Mucosa of rectum (tissue), 2 donors: ENCODE measurements around the gene ZMYM1.
"Not testable (repeated sequence)": the region's sequence is repeated elsewhere in the genome, so short reads cannot be mapped to it uniquely, and the experiment has no call there.

Experiments used
- H3K27ac ChIP-seq, 2 donors: one replicate each; pipeline ENCODE4 v1.7.0; 2013; ENCODE audit warnings: inconsistent platforms in 2 of 2, low read depth in 2 of 2, low read length in 2 of 2
- H3K27me3 ChIP-seq, 2 donors: one replicate each; pipeline ENCODE4 v1.7.0; 2013; ENCODE audit warnings: low read length in 2 of 2; ENCODE audit not compliant: control insufficient read depth in 2 of 2, insufficient read depth in 2 of 2
- H3K36me3 ChIP-seq, 2 donors: one replicate each; pipeline ENCODE4 v1.7.0; 2013; ENCODE audit warnings: low read length in 2 of 2; ENCODE audit not compliant: control insufficient read depth in 2 of 2, insufficient read depth in 2 of 2
- H3K4me1 ChIP-seq, 2 donors: one replicate each; pipeline ENCODE4 v1.7.0; 2013; ENCODE audit warnings: low read length in 2 of 2, mild to moderate bottlenecking in 1 of 2; ENCODE audit not compliant: control insufficient read depth in 2 of 2, insufficient read depth in 2 of 2
- H3K4me3 ChIP-seq, 2 donors: one replicate each; pipeline ENCODE4 v1.7.0; 2013; ENCODE audit warnings: low read length in 2 of 2
- H3K9ac ChIP-seq, 2 donors: one replicate each; pipeline ENCODE4 v1.7.0; 2013; ENCODE audit warnings: low read length in 2 of 2, low read depth in 1 of 2, mild to moderate bottlenecking in 1 of 2
- H3K9me3 ChIP-seq, 2 donors: one replicate each; pipeline ENCODE4 v1.7.0; 2013; ENCODE audit warnings: low read length in 2 of 2; ENCODE audit not compliant: control insufficient read depth in 2 of 2
- donor health status: healthy.
- donor health status: Normal muscosa, but diverticular disease.

Gene ZMYM1

DNA sequence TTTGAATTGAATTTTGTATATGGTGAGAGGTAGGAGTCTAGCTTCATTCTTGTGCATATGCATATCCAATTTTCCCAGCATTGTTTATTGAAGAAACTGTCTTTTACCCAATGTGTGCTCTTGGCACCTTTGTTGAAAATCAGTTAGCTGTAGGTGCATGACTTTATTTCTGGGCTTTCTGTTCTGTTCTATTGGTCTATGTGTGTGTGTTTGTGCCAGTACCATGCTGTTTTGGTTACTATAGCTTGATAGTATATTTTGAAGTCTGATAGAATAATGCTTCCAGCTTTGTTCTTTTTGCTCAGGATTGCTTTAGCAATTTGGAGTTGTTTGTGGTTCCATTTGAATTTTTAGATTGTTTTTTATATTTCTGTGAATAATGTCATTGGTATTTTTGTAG, 9.4 kb upstream of the ZMYM1 start:
- H3K9me3 ChIP-seq, result no peaks in the 10 kb centered on the region
- no peaks in the 10 kb centered on the region for H3K4me1 ChIP-seq
- no peak overlapping the region for H3K9ac ChIP-seq
- no peak overlapping the region for H3K27ac ChIP-seq
- no peaks in the 10 kb centered on the region for H3K27me3 ChIP-seq
- H3K36me3 ChIP-seq, result no peaks in the 10 kb centered on the region
- H3K4me3 ChIP-seq, result no peak overlapping the region

DNA sequence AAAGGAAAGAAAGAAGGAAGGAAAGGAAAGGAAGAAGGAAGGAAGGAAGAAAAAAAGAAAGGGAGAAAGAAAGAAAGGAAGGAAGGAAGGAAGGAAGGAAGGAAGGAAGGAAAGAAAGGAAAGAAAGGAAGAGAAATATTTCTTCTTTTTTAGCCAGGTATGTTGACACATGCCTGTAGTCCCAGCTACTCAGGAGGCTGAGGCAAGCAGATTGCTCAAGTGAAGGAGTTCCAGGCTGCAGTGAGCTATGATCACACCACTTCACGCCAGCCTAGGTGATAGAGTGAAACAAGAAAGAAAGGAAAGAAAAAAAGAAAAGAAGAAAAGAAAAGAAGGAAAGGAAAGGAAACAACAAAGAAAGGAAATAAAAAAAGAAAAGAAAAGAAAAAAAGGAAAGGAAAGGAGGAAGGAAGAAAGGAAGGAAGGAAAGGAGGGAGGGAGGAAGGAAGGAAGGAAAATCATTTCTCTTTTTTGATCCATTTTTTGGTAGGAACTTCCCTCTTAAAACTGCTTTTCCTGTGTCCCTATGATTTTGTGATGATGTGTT, 5.8 kb upstream of the ZMYM1 start:
- Histone ChIP-seq H3K9me3 (no peaks in the 10 kb centered on the region), H3K36me3 (no peaks in the 10 kb centered on the region), H3K4me1 (no peaks in the 10 kb centered on the region), H3K27ac (no peak overlapping the region), H3K4me3 (no peak overlapping the region), H3K27me3 (no peaks in the 10 kb centered on the region), H3K9ac (no peak overlapping the region)

DNA sequence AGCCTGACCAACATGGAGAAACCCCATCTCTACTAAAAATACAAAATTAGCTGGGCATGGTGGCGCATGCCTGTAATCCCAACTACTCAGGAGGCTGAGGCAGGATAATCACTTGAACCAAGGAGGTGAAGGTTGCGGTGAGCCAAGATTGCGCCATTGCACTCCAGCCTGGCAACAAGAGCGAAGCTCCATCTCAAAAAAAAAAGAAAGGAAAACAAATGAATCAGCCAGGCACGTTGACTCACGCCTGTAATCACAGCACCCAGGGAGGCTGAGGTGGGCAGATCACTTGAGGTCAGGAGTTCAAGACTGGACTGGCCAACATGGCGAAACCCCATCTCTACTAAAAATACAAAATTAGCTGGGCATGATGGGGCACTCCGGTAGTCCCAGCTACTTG, 2.8 kb upstream of the ZMYM1 start:
- H3K27ac ChIP-seq, H3K9me3 ChIP-seq, H3K4me3 ChIP-seq, H3K27me3 ChIP-seq, H3K9ac ChIP-seq, H3K4me1 ChIP-seq, H3K36me3 ChIP-seq: not testable (repeated sequence)

DNA sequence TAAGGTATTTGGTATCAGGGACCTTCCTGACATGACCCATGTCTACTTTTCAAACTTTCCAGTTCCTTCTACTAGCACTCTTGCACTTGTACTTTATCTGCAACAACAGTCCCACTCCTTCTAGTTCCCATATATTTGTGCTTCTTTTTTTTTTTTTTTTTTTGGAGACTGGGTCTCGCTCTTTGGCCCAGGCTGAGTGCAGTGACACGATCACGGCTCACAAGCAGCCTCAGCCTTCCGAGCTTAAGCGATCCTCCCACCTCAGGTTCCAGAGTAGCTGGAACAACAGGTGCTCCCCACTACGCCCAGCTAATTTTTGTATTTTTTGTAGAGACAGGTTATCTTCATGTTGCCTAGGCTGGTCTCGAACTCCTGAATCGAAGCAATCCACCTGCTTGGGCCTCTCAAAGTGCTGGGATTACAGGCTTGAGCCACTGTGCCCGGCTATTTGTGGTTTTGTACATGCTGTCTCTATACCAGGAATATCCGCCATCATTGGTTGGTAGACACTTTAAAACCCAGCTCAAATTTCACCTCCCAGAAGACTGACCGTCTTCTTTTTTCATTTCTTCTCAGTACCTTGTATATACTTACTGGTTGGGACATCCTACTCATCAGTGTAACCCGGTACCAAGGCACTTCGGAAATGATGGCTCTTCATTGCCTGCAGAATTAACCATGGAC, 1.1 kb downstream of the ZMYM1 start:
- Histone ChIP-seq H3K27me3 (no peaks in the 10 kb centered on the region), H3K4me3 (peak overlapping the region; percentile 92 to 95), H3K4me1 (peaks cover 4 to 7% of the 10 kb centered on the region in 2 donors), H3K27ac (no peak overlapping the region), H3K9me3 (no peaks in the 10 kb centered on the region), H3K9ac (peak overlapping the region; percentile 89 to 90), H3K36me3 (no peaks in the 10 kb centered on the region)

DNA sequence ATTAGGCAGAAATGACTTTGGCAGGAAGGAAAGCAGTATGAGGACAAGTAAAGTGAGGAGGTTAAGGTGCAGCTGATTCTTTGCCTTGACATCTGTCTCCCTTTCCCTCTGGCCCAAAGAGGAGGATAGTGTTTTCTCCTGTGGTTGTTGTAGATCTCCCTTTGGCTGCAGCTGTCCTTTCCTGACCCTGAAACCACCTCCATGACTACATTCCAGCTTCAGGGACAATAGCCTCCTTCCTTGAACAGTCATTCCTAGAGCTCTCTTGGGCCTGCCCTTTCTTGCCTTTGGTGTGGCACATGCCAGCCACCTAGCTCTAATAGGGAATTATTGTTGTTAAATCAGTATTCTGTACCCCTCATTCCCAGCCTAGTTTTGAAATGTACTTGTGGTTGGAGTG, 6.2 kb downstream of the ZMYM1 start:
- H3K27ac ChIP-seq, result no peak overlapping the region

DNA sequence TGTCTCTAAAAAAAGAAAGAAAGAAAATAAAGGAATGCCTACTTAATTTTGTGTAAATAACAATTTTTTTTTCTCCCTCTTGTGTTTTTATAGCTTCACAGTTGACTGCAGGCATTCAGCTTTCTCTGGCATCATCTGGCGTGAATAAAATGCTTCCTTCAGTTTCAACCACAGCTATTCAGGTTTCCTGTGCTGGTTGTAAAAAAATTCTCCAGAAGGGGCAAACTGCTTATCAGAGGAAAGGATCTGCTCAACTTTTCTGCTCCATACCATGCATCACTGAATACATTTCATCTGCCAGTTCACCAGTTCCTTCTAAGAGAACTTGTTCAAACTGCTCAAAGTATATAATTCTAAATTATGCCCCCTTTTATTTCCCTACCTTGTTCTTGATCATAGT, 18.0 kb downstream of the ZMYM1 start:
- no peaks in the 10 kb centered on the region for H3K27me3 ChIP-seq
- no peak overlapping the region for H3K9ac ChIP-seq
- no peaks in the 10 kb centered on the region for H3K4me1 ChIP-seq
- H3K4me3 ChIP-seq, result no peak overlapping the region
- H3K36me3 ChIP-seq, result peaks cover 18 to 21% of the 10 kb centered on the region in 2 donors
- H3K27ac ChIP-seq, result no peak overlapping the region
- no peaks in the 10 kb centered on the region for H3K9me3 ChIP-seq

More for the DNA sequence above, 6.2 kb downstream of the ZMYM1 start:
- H3K9me3 ChIP-seq, result no peaks in the 10 kb centered on the region
- H3K36me3 ChIP-seq, result no peaks in the 10 kb centered on the region
- no peak overlapping the region for H3K9ac ChIP-seq
- no peaks in the 10 kb centered on the region for H3K4me1 ChIP-seq
- no peak overlapping the region for H3K4me3 ChIP-seq
- H3K27me3 ChIP-seq, result no peaks in the 10 kb centered on the region

DNA sequence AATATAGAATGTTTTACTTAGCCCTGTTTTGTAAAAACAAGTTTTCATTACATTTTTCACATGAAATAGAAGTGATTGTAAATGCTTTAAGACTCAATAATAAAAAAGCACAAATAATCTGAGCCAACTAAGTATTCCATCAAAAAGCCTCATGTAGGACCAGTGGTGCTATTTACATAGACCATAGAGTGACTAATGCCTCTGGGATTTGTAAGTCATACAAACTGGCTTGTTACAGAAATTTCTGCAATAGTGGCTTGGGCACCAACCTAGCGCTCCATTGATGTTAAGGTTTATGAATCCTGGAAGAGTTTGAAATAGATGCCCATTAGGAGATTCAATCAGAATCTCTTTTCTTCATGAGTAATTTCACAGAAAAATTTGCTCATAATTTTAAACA, 31.9 kb downstream of the ZMYM1 start:
- no peaks in the 10 kb centered on the region for H3K4me1 ChIP-seq
- no peak overlapping the region for H3K4me3 ChIP-seq
- no peak overlapping the region for H3K9ac ChIP-seq
- H3K36me3 ChIP-seq, result peaks cover 9 to 13% of the 10 kb centered on the region in 2 donors
- H3K27me3 ChIP-seq, result no peaks in the 10 kb centered on the region
- no peak overlapping the region for H3K27ac ChIP-seq
- H3K9me3 ChIP-seq, result no peaks in the 10 kb centered on the region

DNA sequence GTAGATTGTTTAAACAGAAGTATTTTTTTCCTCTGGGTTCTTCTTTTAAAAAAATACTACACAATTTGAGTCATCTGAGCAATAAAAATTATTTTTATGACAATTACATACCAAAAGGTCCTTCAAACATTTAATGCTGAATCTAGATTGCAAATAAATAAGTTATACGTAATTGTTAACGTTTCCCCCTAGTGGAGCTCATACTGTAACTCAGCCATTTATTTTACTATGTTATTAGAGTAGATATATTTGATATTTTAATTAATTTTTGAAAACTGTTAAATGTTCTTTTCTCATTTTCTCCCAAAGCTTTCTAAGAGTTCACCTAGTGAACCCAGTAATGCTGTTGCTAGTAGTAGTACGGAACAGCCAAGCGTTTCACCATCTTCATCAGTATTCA, 33.5 kb downstream of the ZMYM1 start:
- no peak overlapping the region for H3K27ac ChIP-seq
- H3K4me1 ChIP-seq, result no peaks in the 10 kb centered on the region
- no peak overlapping the region for H3K4me3 ChIP-seq
- H3K27me3 ChIP-seq, result no peaks in the 10 kb centered on the region
- no peaks in the 10 kb centered on the region for H3K9me3 ChIP-seq
- no peak overlapping the region for H3K9ac ChIP-seq
- H3K36me3 ChIP-seq, result peaks cover 9 to 13% of the 10 kb centered on the region in 2 donors

DNA sequence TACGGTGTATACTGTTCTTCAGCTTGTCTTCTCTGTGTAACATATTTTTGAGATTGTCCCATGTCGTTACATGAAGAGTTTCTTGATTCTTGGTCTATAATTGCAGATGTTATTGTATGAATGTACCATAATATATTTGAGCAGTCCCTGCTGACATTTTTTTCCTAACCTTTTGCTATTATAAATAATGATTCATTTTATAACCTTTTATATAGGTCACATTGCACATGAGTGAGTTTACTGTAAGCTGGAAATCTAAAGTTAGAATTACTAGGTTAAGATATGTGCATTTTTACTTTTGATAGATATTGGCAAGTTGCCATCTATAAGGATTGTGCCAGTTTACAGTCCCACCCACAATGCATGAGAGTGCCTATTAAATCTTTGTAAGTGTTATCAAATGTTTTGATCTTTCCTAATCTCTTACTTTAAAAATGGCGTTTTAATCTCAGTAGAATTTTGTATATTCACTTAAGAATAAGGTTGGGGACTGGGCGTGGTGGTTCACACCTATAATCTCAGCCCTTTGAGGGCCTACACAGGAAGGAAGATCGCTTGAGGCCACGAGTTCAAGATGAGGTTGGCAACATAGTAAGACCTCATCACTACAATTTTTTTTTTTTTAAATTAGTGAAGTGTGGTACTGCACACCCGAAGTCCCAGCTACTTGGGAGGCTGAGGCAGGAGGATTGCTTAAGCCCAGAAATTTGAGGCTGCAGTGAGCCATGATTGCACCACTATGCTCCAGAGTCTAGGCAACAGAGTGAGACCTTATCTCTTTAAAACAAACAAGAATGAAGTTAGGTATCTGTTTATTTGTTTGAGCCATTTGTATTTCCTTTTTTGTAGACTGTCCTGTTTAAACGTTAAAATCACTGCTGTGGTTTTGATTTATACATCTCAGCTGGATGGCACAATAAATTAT, 36.5 kb downstream of the ZMYM1 start:
- Histone ChIP-seq H3K36me3 (peaks cover 9 to 13% of the 10 kb centered on the region in 2 donors), H3K4me1 (no peaks in the 10 kb centered on the region), H3K27ac (no peak overlapping the region), H3K9me3 (no peaks in the 10 kb centered on the region), H3K4me3 (no peak overlapping the region), H3K9ac (no peak overlapping the region), H3K27me3 (no peaks in the 10 kb centered on the region)

DNA sequence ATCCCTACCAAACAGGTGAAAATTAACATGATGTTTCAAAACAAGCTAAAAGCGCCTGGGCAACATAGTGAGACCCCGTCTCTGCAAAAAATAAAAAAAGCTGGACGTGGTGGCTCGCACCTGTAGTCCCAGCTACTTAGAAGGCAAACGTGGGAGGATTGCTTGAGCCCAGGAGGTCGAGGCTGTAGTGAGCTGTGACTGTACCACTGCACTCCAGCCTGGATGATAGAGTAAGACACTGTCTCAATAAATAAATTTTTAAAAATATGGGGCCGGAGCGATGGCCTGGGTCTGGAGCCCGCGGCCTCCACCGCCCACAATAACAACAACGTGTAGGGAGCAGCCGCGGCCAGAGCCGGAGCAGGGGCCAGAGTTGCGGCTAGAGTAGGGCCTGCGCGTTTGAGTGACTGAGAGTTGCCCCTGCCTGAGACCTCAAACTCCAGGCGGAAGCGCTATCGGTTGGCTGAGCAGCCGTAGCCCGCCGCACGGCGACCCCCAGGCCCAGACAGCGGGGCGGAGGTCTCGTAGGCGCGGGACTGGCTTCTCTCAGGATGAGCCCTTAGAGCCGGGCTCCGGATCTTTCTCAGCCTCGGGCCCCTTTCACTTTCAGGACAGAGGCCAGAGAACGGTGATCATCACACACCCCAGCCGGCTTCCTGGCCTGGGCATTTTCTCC, 41.4 kb downstream of the ZMYM1 start:
- Histone ChIP-seq H3K27ac (no peak overlapping the region), H3K9ac (peak overlapping the region in 1 of 2 donors; percentile 51), H3K36me3 (no peaks in the 10 kb centered on the region), H3K9me3 (no peaks in the 10 kb centered on the region), H3K4me3 (peak overlapping the region; percentile 63 to 65), H3K27me3 (no peaks in the 10 kb centered on the region), H3K4me1 (no peaks in the 10 kb centered on the region)
